ENCODE data around the gene EP300.

Gene EP300

GRCh38 chr22:41181349-41182241 is 89.2 kb downstream of the EP300 start:
- Histone ChIP-seq H3K4me3 (ENCODE audit: low read depth in 1 of 2, low read length in 1 of 2) (no peak overlapping the region), H3K9me3 (peaks cover 4% of the 10 kb centered on the region), H3K27me3 (no peaks in the 10 kb centered on the region), H3K27ac (peak overlapping the region; percentile 40), H3K36me3 (peaks cover 41% of the 10 kb centered on the region), H3K4me1 (ENCODE audit: control insufficient read depth in 1 of 2, insufficient read depth in 1 of 2, low read depth in 1 of 2, low read length in 1 of 2) (peaks cover 0 to 5% of the 10 kb centered on the region in 2 experiments)
- TF ChIP-seq, protein P1, sequence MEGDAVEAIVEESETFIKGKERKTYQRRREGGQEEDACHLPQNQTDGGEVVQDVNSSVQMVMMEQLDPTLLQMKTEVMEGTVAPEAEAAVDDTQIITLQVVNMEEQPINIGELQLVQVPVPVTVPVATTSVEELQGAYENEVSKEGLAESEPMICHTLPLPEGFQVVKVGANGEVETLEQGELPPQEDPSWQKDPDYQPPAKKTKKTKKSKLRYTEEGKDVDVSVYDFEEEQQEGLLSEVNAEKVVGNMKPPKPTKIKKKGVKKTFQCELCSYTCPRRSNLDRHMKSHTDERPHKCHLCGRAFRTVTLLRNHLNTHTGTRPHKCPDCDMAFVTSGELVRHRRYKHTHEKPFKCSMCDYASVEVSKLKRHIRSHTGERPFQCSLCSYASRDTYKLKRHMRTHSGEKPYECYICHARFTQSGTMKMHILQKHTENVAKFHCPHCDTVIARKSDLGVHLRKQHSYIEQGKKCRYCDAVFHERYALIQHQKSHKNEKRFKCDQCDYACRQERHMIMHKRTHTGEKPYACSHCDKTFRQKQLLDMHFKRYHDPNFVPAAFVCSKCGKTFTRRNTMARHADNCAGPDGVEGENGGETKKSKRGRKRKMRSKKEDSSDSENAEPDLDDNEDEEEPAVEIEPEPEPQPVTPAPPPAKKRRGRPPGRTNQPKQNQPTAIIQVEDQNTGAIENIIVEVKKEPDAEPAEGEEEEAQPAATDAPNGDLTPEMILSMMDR (IDR thresholded peaks at IDR 0.05), result no peak

- no peaks in the 10 kb centered on the region for H3K27me3 ChIP-seq
- H3K9me3 ChIP-seq, result no peaks in the 10 kb centered on the region
- peaks cover 13% of the 10 kb centered on the region for H3K36me3 ChIP-seq
- H3K4me1 ChIP-seq (ENCODE audit: control insufficient read depth in 1 of 2, insufficient read depth in 1 of 2, low read depth in 1 of 2, low read length in 1 of 2), result peaks cover 0 to 5% of the 10 kb centered on the region in 2 experiments
- no peak overlapping the region for H3K27ac ChIP-seq
- TF ChIP-seq, protein P1 (IDR thresholded peaks at IDR 0.05), result no peak
- no peak overlapping the region for H3K4me3 ChIP-seq (ENCODE audit: low read depth in 1 of 2, low read length in 1 of 2)
Observed at GRCh38 chr22:41184679-41185078, 92.3 kb downstream of the EP300 start.

GRCh38 chr22:41191467-41191866 is 99.1 kb downstream of the EP300 start:
- H3K27ac ChIP-seq, result no peak overlapping the region
- H3K9me3 ChIP-seq, result no peaks in the 10 kb centered on the region
- H3K36me3 ChIP-seq, result no peaks in the 10 kb centered on the region
- TF ChIP-seq, protein P1 (IDR thresholded peaks at IDR 0.05), result no peak
- H3K4me3 ChIP-seq (ENCODE audit: low read depth in 1 of 2, low read length in 1 of 2), result no peak overlapping the region
- H3K27me3 ChIP-seq, result peaks cover 17% of the 10 kb centered on the region
- no peaks in the 10 kb centered on the region for H3K4me1 ChIP-seq (ENCODE audit: control insufficient read depth in 1 of 2, insufficient read depth in 1 of 2, low read depth in 1 of 2, low read length in 1 of 2)

DNA sequence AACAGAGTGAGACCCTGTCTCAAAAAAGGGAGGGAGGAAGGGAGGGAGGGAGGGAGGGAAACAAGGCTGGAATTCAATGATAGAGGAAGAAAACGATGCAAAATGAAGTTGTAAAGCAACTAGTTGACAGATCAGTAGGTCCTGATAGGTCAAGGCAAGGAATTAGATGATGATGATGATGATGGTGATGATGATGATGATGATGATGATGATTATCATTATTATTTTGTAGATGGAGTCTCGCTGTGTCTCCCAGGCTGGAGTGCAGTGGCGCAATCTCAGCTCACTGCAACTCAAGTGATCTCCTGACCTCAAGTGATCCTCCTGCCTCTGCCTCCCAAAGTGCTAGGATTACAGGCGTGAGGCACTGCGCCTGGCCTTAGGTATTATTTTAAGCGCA is 101.4 kb downstream of the EP300 start:
- Histone ChIP-seq H3K9me3 (no peaks in the 10 kb centered on the region), H3K27me3 (peaks cover 33% of the 10 kb centered on the region), H3K36me3 (no peaks in the 10 kb centered on the region), H3K4me1 (ENCODE audit: control insufficient read depth in 1 of 2, insufficient read depth in 1 of 2, low read depth in 1 of 2, low read length in 1 of 2) (peaks cover 17 to 19% of the 10 kb centered on the region in 2 experiments), H3K27ac (no peak overlapping the region), H3K4me3 (ENCODE audit: low read depth in 1 of 2, low read length in 1 of 2) (no peak overlapping the region)
- TF ChIP-seq, protein P1 (IDR thresholded peaks at IDR 0.05), result no peak

DNA sequence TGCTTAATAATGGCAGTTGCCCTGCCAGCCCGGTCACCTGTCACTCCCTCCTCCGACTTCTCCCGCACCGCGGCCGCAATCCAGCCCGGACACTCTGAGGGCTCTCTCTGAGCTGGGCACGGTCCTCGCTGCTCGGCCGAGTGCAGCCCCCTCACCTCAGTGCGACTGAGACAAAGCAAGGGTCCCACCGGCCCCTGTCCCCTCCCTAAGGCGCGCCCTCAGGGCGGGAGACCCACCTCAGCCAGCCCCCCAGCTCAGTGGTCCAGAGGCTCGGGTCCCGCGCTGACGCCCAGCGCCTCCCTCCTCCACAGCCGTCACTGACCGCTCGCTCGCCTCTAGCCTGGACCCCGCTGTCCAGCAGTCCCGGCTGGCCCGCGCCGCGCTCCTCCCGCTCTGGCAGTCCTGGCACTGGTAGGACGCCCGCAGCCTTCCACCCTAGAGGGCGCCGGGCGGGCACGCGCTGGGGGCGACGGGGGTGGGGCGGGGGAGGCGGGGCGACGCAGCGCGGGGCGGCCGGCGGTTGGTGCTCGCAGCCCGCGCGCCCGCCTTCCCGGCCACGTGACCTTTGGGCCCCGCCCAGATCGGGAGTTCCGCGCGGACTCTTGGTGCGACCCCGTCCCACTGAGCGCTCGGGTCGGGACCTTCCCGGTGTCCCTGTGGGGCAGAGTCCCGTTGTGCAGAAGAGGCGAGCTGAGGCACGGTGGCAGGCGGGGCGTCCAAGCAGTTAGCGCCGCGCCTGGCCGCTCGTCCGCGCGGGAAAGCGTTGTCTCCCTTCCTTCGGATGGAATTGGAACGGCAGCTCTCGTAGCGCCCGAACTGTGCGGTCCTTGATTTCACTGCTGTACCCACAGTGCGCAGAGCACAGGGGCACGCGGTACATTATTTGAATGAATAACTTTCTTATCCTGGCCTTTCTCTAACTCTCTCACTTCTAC is 104.9 kb downstream of the EP300 start:
- H3K27me3 ChIP-seq, result peaks cover 43% of the 10 kb centered on the region
- H3K27ac ChIP-seq, result peak overlapping the region; percentile 33
- H3K9me3 ChIP-seq, result no peaks in the 10 kb centered on the region
- TF ChIP-seq, protein P1 (IDR thresholded peaks at IDR 0.05), result no peak
- no peaks in the 10 kb centered on the region for H3K36me3 ChIP-seq
- H3K4me1 ChIP-seq (ENCODE audit: control insufficient read depth in 1 of 2, insufficient read depth in 1 of 2, low read depth in 1 of 2, low read length in 1 of 2), result peaks cover 17 to 19% of the 10 kb centered on the region in 2 experiments
- H3K4me3 ChIP-seq (ENCODE audit: low read depth in 1 of 2, low read length in 1 of 2), result peak overlapping the region; percentile 63 to 83
